HL-60/S4 (cell line): ENCODE measurements around the gene KRT25.

ENCODE experiments used
- in situ Hi-C: fragments of 300-500 bp; cut with MboI; formaldehyde crosslinking; loops from 2 replicates; pipeline ENCODE4 v1.14.3; 2022; ENCODE audit warnings: low sequenced_read_pairs

Gene KRT25

DNA sequence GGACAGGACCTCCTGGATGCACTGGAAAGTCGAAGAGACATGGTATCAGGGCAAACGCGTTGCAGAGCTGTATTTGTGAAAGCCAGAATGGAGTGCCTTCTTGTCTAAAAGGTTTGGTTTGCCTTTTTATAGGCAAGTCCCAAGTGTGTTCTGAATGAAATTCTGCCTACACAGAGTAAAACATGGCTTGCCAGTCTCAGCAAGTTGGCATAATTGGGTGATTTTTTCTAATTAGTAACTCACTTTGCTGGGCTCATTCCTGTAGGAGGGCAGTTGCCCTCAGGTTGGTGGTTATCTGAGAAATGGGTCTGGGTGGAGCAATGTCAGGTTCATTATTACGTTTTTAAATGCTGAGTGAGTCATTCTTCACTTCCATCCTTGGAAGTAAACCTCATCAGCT, at the start of gene KRT25:
KRT25 (minus strand) TSS at position 101 of the 400 bp plus-strand sequence; CDS start at position 41, 60 bp downstream.
- in situ Hi-C loops, result no loop called here

GRCh38 chr17:40803617-40804082, 48.5 kb upstream of the KRT25 start:
- in situ Hi-C loops, result no loop called here

GRCh38 chr17:40801157-40801556, 46.0 kb upstream of the KRT25 start:
- in situ Hi-C loops, result no loop called here

DNA sequence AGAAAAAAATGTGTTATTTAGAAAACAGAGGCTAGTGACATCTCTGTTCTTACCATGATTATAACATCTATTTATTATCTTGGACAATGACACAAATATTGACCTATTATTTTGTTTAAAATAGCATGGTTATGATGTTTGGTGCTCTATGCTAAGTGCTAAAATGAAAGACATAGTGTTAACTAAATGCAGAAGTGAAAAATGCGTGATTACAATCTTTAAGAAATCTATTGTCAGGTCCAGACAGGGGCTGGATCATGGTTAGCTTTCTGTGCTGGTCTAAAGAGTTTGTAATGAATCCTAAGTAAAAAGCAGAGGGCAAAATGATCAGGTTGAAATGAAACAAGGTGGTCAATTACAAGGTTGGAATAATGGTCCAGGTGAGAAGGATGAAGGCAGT, 45.2 kb upstream of the KRT25 start:
- in situ Hi-C loops, result no loop called here

- in situ Hi-C loops, result no loop called here
These were observed 44.7 kb upstream of the KRT25 start, which contains the start of gene KRT28 for GRCh38 chr17:40799859-40800258. Gene KRT28, minus strand, starts transcription at chr17:40799959. Its CDS starts 66 bp downstream, at chr17:40799893.

- in situ Hi-C loops, result no loop called here
These were observed 41.7 kb upstream of the KRT25 start for GRCh38 chr17:40796846-40797245.

DNA sequence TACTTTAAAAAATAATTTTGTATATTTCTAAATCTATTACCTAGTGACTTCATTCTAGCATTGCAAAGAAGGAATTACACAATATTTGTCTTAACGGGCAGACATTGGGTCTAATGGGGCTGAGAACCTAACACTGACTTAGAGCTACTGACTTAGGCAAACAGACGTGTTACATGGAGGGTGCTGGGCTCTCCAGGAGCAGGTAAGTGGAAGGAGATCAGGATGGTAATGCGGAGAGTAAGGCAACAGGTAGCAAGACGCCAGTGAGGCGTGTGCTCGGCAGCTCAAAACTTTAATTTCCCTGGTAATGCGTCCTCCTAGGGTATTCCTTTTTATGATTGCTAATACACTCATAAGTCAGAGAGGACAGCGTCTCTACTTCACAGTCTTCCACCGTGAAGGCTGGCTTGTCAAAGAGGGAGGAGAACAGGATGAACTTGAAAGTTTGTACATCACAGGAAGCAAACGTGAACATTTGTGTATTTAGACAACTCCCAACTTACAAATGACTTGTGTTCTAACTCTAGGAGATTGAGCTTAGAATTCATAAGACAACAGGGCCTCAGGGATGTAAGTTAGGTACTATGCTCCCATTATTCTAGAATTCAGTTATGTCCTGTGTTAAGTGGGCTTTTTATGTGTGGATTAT, 40.0 kb upstream of the KRT25 start:
- in situ Hi-C loops, result no loop called here

GRCh38 chr17:40794466-40794865, 39.3 kb upstream of the KRT25 start:
- in situ Hi-C loops, result no loop called here

- in situ Hi-C loops, result no loop called here
These were observed 38.7 kb upstream of the KRT25 start for GRCh38 chr17:40793832-40794231.

GRCh38 chr17:40791787-40792436, 36.8 kb upstream of the KRT25 start:
- in situ Hi-C loops, result no loop called here

DNA sequence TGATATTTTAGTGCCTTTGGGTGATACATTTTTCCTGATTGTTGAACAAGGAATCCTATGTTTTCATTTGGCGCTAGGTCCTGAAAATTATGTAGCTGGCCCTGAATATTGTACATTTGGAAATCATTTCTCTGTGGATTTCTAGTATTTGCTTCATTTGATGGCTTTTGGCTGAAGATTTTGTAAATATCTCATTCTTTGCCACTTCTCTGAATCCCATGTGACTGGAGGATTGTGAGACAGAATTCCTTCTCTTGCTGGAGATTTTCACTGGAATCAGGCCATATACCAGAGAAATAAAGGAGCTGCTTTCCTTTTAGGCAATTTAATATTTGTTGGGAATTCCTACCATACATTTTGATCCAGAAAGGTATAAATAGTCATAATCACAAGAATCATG, 36.0 kb upstream of the KRT25 start:
- in situ Hi-C loops, result no loop called here

DNA sequence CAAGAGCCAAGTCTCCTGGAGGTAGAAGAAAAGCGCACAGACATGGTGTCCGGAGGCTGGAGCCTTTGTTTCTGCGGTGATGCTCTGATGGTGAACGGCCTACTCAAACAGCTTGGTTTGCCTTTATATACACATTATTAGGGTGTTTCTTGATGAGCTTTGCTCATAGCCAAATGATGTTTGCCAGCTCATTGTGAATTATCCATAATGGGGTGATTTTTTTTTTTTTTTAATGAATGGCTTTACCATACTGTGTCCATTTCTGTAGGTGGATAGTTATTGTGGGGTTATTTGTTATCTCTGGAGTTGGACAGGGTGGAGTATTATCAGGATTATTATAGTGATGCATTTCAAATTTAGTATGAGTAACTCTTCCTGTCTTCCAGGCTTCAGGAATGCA, 27.3 kb upstream of the KRT25 start, which contains the start of gene KRT27:
KRT27 (minus strand) TSS at position 101 of the 400 bp plus-strand sequence; CDS start at position 44, 57 bp downstream.
- in situ Hi-C loops, result no loop called here

- in situ Hi-C loops, result no loop called here
These were observed 24.2 kb upstream of the KRT25 start for GRCh38 chr17:40779181-40779909.

DNA sequence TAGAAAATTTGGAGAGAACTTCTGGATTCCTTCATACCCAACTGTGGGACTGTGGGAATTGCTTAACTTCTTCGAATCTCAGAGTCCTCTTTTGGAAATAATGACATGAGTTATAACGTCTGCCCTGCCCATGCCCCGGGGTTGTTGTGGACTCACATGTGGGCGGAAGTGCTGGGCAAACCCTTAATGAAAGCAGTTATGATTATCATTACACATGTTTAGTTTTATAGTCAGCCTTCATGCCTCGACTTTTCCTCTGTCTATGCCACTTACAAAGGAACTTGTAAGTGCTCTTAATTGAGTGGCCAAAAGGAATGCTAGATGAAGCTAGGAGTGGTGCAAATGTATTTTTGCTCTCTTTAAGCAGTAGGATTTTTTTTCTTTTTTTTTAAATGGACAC, 23.3 kb upstream of the KRT25 start:
- in situ Hi-C loops, result no loop called here

DNA sequence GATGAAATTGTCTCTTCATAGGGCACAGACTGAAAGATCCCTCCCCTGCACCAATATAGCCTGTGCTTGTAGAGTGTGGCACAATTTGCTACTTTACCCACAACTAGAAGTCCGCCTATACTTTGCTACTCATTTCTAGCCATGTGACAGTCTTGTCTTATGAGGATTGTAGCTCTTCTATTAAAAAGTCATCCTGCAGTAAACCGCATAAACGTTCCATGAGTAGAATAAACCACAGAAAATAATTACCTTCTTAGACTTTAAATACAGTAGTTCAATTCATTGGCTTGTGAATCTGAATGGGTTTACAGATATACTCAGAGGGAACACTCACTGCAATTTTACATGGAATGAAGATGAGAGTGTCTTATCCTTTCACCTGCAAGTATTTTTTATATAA, 22.8 kb upstream of the KRT25 start:
- in situ Hi-C loops, result no loop called here

DNA sequence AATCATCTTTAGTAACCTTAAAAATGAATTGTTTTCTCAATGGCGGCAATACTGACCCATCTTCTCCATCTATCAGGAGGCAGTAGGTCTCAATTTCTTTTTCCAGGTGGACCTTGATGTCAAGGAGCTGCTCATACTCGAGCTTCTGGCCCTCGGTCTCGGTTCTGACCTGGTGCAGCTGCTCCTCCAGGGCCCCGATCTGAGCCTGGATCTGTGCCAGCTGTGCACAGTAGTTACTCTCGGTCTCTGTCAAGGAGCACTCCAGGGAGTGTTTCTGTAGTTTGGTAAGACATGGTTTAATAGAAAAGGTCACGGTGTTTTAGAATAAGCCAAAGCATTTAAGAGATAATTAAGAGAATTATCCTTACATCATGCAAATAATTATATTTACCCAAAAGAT, 22.3 kb upstream of the KRT25 start:
- in situ Hi-C loops, result no loop called here

DNA sequence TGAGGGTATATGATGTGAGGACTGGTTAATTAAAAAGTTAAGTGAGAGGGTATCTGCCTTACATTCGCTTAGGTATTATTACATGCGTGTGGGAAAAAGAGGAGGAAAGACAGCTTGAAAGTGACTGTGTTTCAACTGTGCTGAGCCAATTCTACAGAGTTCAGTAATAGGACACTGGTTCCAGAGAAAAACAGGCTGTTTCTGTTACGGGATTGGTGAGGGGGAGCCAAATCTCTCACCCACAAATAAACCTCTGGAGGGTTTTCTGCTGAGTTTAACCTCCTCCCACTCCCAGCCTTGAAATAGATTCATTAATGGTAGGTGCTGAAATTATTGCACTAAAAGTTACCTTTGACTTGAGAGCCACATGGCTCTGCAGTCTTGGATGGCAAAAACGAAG, 20.8 kb upstream of the KRT25 start:
- in situ Hi-C loops, result no loop called here

GRCh38 chr17:40772101-40772500, 17.0 kb upstream of the KRT25 start, which contains the start of gene KRT26:
Gene KRT26, minus strand, starts transcription at chr17:40772201. Its CDS starts 88 bp downstream, at chr17:40772113.
- in situ Hi-C loops, result no loop called here

DNA sequence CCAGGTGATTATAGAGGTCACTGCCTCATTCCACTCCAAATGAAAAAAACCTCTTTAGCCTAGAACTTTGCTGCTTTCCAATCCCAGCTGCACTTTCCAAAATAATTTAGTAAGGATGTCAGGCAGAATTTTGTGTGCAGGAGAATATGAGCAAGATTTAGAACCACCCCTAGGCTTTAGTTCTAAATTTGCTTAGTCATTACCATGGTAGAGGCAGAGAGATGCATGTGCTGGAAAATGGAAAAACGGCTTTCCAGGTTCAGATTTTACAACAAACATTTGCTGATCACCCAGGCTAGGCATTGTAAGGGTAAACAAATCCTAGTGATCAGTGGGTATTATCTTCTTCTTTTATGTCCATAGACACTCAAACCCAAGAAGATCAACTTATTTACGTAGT, 10.5 kb upstream of the KRT25 start:
- in situ Hi-C loops, result no loop called here

- in situ Hi-C loops, result no loop called here
These were observed 8.6 kb upstream of the KRT25 start for GRCh38 chr17:40763752-40764151.
